ENCODE data around the gene KLHL18.

Gene KLHL18

DNA sequence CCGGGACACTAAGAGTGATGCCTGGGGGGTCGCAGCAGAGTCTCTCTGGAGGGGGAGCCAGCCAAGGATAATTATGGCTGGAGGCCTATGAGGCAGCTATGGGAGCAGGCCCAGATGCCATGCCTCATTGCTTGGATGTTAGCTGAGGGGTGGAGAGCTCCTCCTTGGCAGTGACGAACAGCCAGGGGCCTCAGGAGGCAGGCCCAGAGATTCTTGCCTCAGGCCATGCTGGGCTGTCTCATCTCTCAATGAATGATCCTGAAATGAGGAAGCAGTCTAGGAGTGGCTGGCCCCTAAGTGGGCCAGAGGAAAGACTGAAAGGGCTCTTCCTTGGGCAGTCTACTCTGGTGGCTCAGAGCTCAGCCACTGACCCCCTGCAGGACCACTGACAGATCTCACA, 21.4 kb upstream of the KLHL18 start:
- TF ChIP-seq CTCF (IDR thresholded peaks at IDR 0.05; ENCODE audit: low read depth, low read length, missing control alignments): no peak
- in situ Hi-C loops (cut with HindIII; ENCODE audit: low sequenced_read_pairs): no loop called here
- H3K4me3 ChIP-seq (ENCODE audit: low read depth, low read length): no peak overlapping the region
- DNase-seq (ENCODE audit: low read depth): no peak

- TF ChIP-seq CTCF (IDR thresholded peaks at IDR 0.05; ENCODE audit: low read depth, low read length, missing control alignments): no peak
- DNase-seq (ENCODE audit: low read depth): no peak
- H3K4me3 ChIP-seq (ENCODE audit: low read depth, low read length): no peak overlapping the region
- in situ Hi-C loops (cut with HindIII; ENCODE audit: low sequenced_read_pairs): no loop called here
These were observed 17.7 kb upstream of the KLHL18 start for GRCh38 chr3:47265008-47265407.

- no peak overlapping the region for H3K4me3 ChIP-seq (ENCODE audit: low read depth, low read length)
- in situ Hi-C loops (cut with HindIII; ENCODE audit: low sequenced_read_pairs): no loop called here
- no peak for DNase-seq (ENCODE audit: low read depth)
- no peak for TF ChIP-seq CTCF (IDR thresholded peaks at IDR 0.05; ENCODE audit: low read depth, low read length, missing control alignments)
These were observed 16.9 kb upstream of the KLHL18 start for GRCh38 chr3:47265725-47266428.

GRCh38 chr3:47266709-47267489, 15.8 kb upstream of the KLHL18 start:
- H3K4me3 ChIP-seq (ENCODE audit: low read depth, low read length): no peak overlapping the region
- peak; percentile 90 for DNase-seq (ENCODE audit: low read depth)
- TF ChIP-seq CTCF (IDR thresholded peaks at IDR 0.05; ENCODE audit: low read depth, low read length, missing control alignments): no peak
- in situ Hi-C loops (cut with HindIII; ENCODE audit: low sequenced_read_pairs): no loop called here

DNA sequence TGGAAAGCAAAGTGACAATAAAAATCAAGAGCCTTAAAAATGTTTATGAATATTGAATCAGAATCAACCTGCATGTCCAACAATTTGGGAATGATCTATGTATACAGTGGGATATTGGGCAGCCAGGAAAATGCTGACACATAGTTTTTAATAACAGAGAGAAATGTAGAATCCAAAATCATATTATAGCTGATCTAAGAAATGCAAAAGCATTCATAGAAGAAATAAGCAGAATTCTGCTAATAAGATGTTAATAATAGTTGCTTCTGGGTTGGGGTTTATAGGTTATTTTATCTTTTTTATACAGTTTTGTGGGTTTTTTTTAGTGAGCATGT, 15.3 kb upstream of the KLHL18 start:
- in situ Hi-C loops (cut with HindIII; ENCODE audit: low sequenced_read_pairs): no loop called here
- no peak for TF ChIP-seq CTCF (IDR thresholded peaks at IDR 0.05; ENCODE audit: low read depth, low read length, missing control alignments)
- DNase-seq (ENCODE audit: low read depth): no peak
- no peak overlapping the region for H3K4me3 ChIP-seq (ENCODE audit: low read depth, low read length)

- no peak for TF ChIP-seq CTCF (IDR thresholded peaks at IDR 0.05; ENCODE audit: low read depth, low read length, missing control alignments)
- no peak overlapping the region for H3K4me3 ChIP-seq (ENCODE audit: low read depth, low read length)
- in situ Hi-C loops (cut with HindIII; ENCODE audit: low sequenced_read_pairs): no loop called here
- DNase-seq (ENCODE audit: low read depth): no peak
These were observed 12.2 kb upstream of the KLHL18 start for GRCh38 chr3:47270526-47270925.
